DMS 273 (cell line): ENCODE results near the gene EIF5A2.
"Not testable (repeated sequence)": the region's sequence is repeated elsewhere in the genome, so short reads cannot be mapped to it uniquely, and the experiment has no call there.

Experiments used
- DNase-seq: peaks from one replicate; lab custom pipeline; 2025; ENCODE audit not compliant: unreplicated experiment; lab: John Stamatoyannopoulos, UW

The EIF5A2 gene

GRCh38 chr3:170908235-170909116 is at the start of gene EIF5A2:
EIF5A2 (minus strand) TSS chr3:170908637; CDS start chr3:170907806, 831 bp downstream.
- DNase-seq, result peak; percentile 99

GRCh38 chr3:170956647-170957046 is 48.2 kb upstream of the EIF5A2 start:
- DNase-seq, result no peak

GRCh38 chr3:170953736-170954135 is 45.3 kb upstream of the EIF5A2 start:
- DNase-seq, result peak; percentile 69

- DNase-seq, result peak; percentile 97
These were observed 44.8 kb upstream of the EIF5A2 start for GRCh38 chr3:170953229-170953628.

GRCh38 chr3:170949211-170949610 is 40.8 kb upstream of the EIF5A2 start:
- no peak for DNase-seq

GRCh38 chr3:170947018-170947769 is 38.8 kb upstream of the EIF5A2 start:
- no peak for DNase-seq

GRCh38 chr3:170942011-170942410 is 33.6 kb upstream of the EIF5A2 start:
- no peak for DNase-seq

GRCh38 chr3:170941551-170941950 is 33.1 kb upstream of the EIF5A2 start:
- no peak for DNase-seq

- DNase-seq, result not testable (repeated sequence)
These were observed 24.6 kb upstream of the EIF5A2 start for GRCh38 chr3:170933039-170933438.

GRCh38 chr3:170923553-170923952 is 15.1 kb upstream of the EIF5A2 start:
- not testable (repeated sequence) for DNase-seq

GRCh38 chr3:170918715-170919114 is 10.3 kb upstream of the EIF5A2 start:
- no peak for DNase-seq

- DNase-seq, result no peak
These were observed 6.3 kb upstream of the EIF5A2 start for GRCh38 chr3:170914690-170915089.

GRCh38 chr3:170914212-170914611 is 5.8 kb upstream of the EIF5A2 start:
- no peak for DNase-seq

- no peak for DNase-seq
These were observed 2.6 kb upstream of the EIF5A2 start for GRCh38 chr3:170911051-170911450.

GRCh38 chr3:170910542-170910941 is 2.1 kb upstream of the EIF5A2 start:
- no peak for DNase-seq

- no peak for DNase-seq
These were observed 879 bp upstream of the EIF5A2 start for GRCh38 chr3:170909129-170909903.

- DNase-seq, result peak; percentile 71
These were observed 701 bp downstream of the EIF5A2 start for GRCh38 chr3:170907637-170908234.

- no peak for DNase-seq
These were observed 2.6 kb downstream of the EIF5A2 start for GRCh38 chr3:170905862-170906261.

- no peak for DNase-seq
These were observed 5.3 kb downstream of the EIF5A2 start for GRCh38 chr3:170903123-170903522.

GRCh38 chr3:170899455-170899854 is 9.0 kb downstream of the EIF5A2 start:
- no peak for DNase-seq

GRCh38 chr3:170897978-170898377 is 10.5 kb downstream of the EIF5A2 start:
- DNase-seq, result no peak
